HUES48 (cell line): ENCODE results near the gene NLGN4Y.

Experiments used
- H3K27ac ChIP-seq: one replicate; pipeline ENCODE4 v1.7.0; 2013; ENCODE audit warnings: low read depth, low read length, inconsistent platforms
- H3K27me3 ChIP-seq: 2 replicates; pipeline ENCODE4 v1.6.1; 2013; ENCODE audit warnings: mild to moderate bottlenecking, low read length; ENCODE audit not compliant: control insufficient read depth, insufficient read depth
- H3K36me3 ChIP-seq: 2 replicates; pipeline ENCODE4 v1.6.1; 2013; ENCODE audit warnings: low read length; ENCODE audit not compliant: control insufficient read depth, insufficient read depth
- H3K4me1 ChIP-seq: 2 replicates; pipeline ENCODE4 v1.6.1; 2013; ENCODE audit warnings: mild to moderate bottlenecking, low read length; ENCODE audit not compliant: control insufficient read depth, insufficient read depth
- H3K4me3 ChIP-seq: 2 replicates; pipeline ENCODE4 v1.5.1; 2013; ENCODE audit warnings: mild to moderate bottlenecking, low read depth, low read length
- H3K9ac ChIP-seq: 2 replicates; pipeline ENCODE4 v1.6.1; 2013; ENCODE audit warnings: mild to moderate bottlenecking, low read depth, low read length, moderate library complexity
- H3K9me3 ChIP-seq: 2 replicates; pipeline ENCODE4 v1.6.1; 2013; ENCODE audit warnings: low read length; ENCODE audit not compliant: control insufficient read depth, insufficient read depth

Gene NLGN4Y

GRCh38 chrY:14581294-14581693, 57.0 kb downstream of the NLGN4Y start:
- no peak overlapping the region for H3K4me3 ChIP-seq
- H3K4me1 ChIP-seq = no peaks in the 10 kb centered on the region
- H3K9ac ChIP-seq = no peak overlapping the region
- H3K27me3 ChIP-seq = no peaks in the 10 kb centered on the region
- H3K9me3 ChIP-seq = no peaks in the 10 kb centered on the region
- H3K36me3 ChIP-seq = no peaks in the 10 kb centered on the region
- H3K27ac ChIP-seq = no peak overlapping the region

DNA sequence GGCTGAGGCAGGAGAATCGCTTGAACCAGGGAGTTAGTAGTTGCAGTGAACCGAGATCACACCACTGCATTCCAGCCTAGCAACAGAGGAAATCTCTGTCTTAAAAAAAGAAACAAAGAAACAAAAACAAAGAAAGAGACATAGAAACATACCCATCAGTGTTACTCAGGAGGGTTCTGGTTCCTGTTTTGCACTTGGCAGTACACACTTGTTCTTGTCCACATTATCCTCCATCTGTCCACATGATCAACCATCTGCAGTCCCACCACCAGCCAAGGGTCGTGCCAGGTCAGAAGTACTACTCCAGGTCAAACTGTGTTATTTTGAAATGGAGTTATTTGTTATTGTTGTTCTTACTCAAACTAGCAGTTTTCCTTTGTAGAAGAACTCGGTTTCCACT, 62.4 kb downstream of the NLGN4Y start:
- Histone ChIP-seq H3K9ac (no peak overlapping the region), H3K36me3 (no peaks in the 10 kb centered on the region), H3K9me3 (no peaks in the 10 kb centered on the region), H3K27me3 (no peaks in the 10 kb centered on the region), H3K27ac (no peak overlapping the region), H3K4me3 (no peak overlapping the region), H3K4me1 (no peaks in the 10 kb centered on the region)

- no peaks in the 10 kb centered on the region for H3K4me1 ChIP-seq
- no peak overlapping the region for H3K4me3 ChIP-seq
- no peak overlapping the region for H3K27ac ChIP-seq
- no peaks in the 10 kb centered on the region for H3K36me3 ChIP-seq
- no peaks in the 10 kb centered on the region for H3K9me3 ChIP-seq
- no peaks in the 10 kb centered on the region for H3K27me3 ChIP-seq
- no peak overlapping the region for H3K9ac ChIP-seq
These were observed 77.0 kb downstream of the NLGN4Y start for GRCh38 chrY:14601372-14601771.

DNA sequence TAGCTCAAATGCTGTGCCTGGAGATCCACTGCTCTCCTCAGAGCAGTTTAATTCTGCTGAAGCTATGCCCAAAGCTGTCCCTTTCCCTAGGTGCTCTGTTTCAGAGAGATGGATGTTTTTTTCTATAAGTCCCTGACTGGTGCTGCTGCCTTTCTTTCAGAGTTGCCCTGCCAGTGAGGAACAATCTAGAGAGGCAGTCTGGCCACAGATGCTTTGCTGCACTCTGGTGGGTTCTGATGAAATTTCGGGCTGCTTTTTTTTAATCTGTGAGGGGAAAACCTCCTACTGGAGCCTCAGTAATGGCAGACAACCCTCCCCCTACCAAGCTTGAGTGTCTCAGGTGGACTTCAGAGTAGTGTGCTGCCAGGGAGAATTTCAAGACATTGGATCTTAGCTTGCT, 93.3 kb downstream of the NLGN4Y start:
- Histone ChIP-seq H3K4me3 (no peak overlapping the region), H3K9ac (no peak overlapping the region), H3K36me3 (no peaks in the 10 kb centered on the region), H3K4me1 (no peaks in the 10 kb centered on the region), H3K27ac (no peak overlapping the region), H3K27me3 (no peaks in the 10 kb centered on the region), H3K9me3 (no peaks in the 10 kb centered on the region)

DNA sequence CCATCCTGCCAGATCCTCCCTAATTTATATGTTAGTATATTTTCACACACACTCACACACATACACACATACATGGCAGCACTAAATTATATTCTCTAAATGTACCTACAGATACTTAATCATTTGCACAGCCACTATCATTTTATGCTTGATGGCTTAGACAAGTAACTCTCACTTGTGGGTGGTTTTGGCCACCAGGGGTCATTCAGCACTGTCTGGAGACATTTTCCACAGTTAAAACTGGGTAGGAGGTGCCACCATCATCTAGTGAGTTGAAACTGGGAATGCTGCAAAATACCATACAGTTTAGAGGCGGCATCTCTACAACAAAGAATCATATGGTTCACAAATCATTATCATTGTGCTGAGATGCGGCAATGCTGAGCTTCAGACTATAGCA, 94.2 kb downstream of the NLGN4Y start:
- Histone ChIP-seq H3K4me3 (no peak overlapping the region), H3K27ac (no peak overlapping the region)

DNA sequence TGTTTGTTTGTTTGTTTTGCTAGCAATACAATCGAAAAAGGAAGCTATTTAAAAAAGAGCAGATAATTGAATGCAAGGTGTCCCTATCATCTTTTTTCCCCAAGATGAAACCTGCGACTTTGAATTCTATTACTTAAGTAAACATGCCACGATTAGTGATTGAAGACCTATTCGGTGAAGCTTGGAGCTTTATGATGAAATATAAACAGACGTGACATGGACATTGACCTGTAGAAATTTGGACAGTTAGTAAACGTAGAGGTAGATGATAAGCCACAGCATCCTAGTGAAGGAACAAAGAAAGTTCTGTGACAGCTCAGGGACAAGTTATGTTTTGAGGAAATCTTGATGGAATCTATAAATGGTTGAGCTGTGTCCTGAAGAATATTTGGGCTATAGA, 103.9 kb downstream of the NLGN4Y start:
- no peak overlapping the region for H3K9ac ChIP-seq
- H3K27me3 ChIP-seq = no peaks in the 10 kb centered on the region
- H3K36me3 ChIP-seq = no peaks in the 10 kb centered on the region
- H3K4me1 ChIP-seq = no peaks in the 10 kb centered on the region
- no peaks in the 10 kb centered on the region for H3K9me3 ChIP-seq
- no peak overlapping the region for H3K27ac ChIP-seq
- H3K4me3 ChIP-seq = no peak overlapping the region

More for the DNA sequence above, 94.2 kb downstream of the NLGN4Y start:
- Histone ChIP-seq H3K9me3 (no peaks in the 10 kb centered on the region), H3K4me1 (no peaks in the 10 kb centered on the region), H3K36me3 (no peaks in the 10 kb centered on the region), H3K27me3 (no peaks in the 10 kb centered on the region), H3K9ac (no peak overlapping the region)

- Histone ChIP-seq H3K9ac (no peak overlapping the region), H3K36me3 (no peaks in the 10 kb centered on the region), H3K27me3 (no peaks in the 10 kb centered on the region), H3K4me1 (no peaks in the 10 kb centered on the region), H3K27ac (no peak overlapping the region), H3K4me3 (no peak overlapping the region), H3K9me3 (no peaks in the 10 kb centered on the region)
These were observed 107.3 kb downstream of the NLGN4Y start for GRCh38 chrY:14631676-14632075.

DNA sequence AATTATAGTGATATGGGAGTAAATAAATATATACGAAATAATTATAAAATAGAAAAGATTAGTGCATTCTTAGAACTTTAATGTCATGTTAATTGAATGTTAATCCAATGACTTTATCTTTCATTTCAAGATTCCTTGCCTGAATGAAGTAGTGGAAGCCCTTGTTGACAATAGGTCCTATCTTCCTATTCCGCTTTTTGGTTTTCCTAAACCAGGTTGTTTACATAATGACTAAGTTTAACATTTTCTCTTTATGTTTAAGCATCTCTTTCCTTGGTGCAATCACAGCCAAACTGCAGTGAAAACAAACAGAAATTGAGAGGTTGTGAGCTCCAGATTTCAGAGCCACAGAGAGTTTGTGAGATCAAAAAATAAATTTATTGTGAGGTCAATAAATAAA, 109.4 kb downstream of the NLGN4Y start:
- no peak overlapping the region for H3K4me3 ChIP-seq
- H3K27ac ChIP-seq = no peak overlapping the region
- no peak overlapping the region for H3K9ac ChIP-seq
- H3K36me3 ChIP-seq = no peaks in the 10 kb centered on the region
- no peaks in the 10 kb centered on the region for H3K27me3 ChIP-seq
- H3K9me3 ChIP-seq = no peaks in the 10 kb centered on the region
- no peaks in the 10 kb centered on the region for H3K4me1 ChIP-seq

DNA sequence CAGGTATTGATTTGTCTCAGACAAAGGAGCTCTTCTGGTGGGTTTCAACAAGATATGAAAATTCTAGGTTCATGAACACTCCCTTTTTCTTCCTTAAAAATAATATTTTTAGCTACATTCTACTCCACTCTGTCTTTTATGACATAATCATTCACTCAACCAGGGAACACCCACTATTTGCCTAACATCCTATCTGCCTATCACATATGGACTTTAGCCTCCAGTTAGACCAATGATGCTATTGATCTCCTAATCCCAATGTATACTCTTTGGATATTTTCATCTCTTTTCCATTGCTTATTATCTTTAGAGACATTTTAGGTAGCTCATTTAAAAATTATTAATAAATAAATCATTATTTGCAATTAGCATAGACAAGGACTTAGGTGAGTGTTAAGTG, 110.6 kb downstream of the NLGN4Y start:
- H3K27ac ChIP-seq = no peak overlapping the region
- H3K27me3 ChIP-seq = no peaks in the 10 kb centered on the region
- no peaks in the 10 kb centered on the region for H3K9me3 ChIP-seq
- H3K4me3 ChIP-seq = no peak overlapping the region
- H3K4me1 ChIP-seq = no peaks in the 10 kb centered on the region
- H3K36me3 ChIP-seq = no peaks in the 10 kb centered on the region
- H3K9ac ChIP-seq = no peak overlapping the region

DNA sequence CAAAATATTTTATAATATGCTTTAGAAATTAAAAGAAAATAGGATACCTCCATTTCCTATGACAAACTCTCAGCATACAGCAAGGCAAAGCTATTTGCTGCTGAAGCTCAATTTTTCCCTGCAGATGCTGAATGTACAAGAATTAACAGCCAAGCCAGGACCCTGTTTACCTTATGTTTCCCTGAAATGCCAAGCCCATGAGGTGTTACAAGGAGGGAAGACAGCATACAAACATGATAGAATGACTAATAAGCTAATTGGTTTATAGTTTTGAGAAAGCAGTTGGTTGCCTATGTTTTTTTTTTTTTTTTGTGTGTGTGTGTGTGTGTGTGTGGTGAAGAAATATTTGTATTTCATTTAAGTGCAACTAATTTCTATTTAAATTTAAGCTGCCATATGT, 113.2 kb downstream of the NLGN4Y start:
- no peak overlapping the region for H3K4me3 ChIP-seq
- H3K4me1 ChIP-seq = no peaks in the 10 kb centered on the region
- no peak overlapping the region for H3K27ac ChIP-seq
- H3K27me3 ChIP-seq = no peaks in the 10 kb centered on the region
- no peaks in the 10 kb centered on the region for H3K36me3 ChIP-seq
- H3K9ac ChIP-seq = no peak overlapping the region
- H3K9me3 ChIP-seq = no peaks in the 10 kb centered on the region

DNA sequence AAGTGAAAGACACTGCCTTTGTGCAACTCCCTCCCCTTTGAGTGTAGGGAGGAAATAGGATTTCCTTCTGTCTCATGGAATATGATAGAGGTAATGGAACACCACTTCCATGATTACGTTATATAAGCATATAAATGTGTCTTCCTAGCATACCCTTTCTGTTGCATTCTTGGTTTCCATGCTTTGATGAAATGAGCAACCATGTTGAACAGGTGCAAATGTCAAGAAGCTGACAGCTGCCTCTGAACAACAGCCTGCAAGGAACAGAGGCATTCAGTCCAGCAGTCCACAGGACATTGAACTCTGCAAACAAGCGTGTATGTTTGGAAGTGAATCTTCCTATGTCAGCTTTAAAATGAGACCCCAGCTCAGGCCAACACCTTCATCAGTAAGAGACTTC, 117.5 kb downstream of the NLGN4Y start:
- Histone ChIP-seq H3K4me1 (no peaks in the 10 kb centered on the region), H3K9me3 (no peaks in the 10 kb centered on the region), H3K9ac (no peak overlapping the region), H3K4me3 (no peak overlapping the region), H3K27me3 (no peaks in the 10 kb centered on the region), H3K27ac (no peak overlapping the region), H3K36me3 (no peaks in the 10 kb centered on the region)
